PFSK-1 (cell line): ENCODE measurements around the gene AURKA.

Experiments
- POLR2AphosphoS5 ChIP-seq: IDR thresholded peaks from 2 replicates; pipeline ENCODE4 v1.6.1; 2012; ENCODE audit warnings: low read depth, mild to moderate bottlenecking, control low read depth, low read length, moderate library complexity
- SIN3A ChIP-seq: IDR thresholded peaks from 2 replicates; pipeline ENCODE4 v1.6.1; 2012; ENCODE audit warnings: mild to moderate bottlenecking, low read length, moderate library complexity, borderline replicate concordance; ENCODE audit not compliant: insufficient read depth
- TAF1 ChIP-seq: IDR thresholded peaks from 2 replicates; pipeline ENCODE4 v1.6.1; 2012; ENCODE audit warnings: low read length, control low read depth, borderline replicate concordance; ENCODE audit not compliant: insufficient read depth
- TF ChIP-seq, protein P1 (sequence below), 2 experiments: IDR thresholded peaks; 2 replicates each; pipeline versions ENCODE4 v1.6.1 to v1.8.0; 2011 to 2012; ENCODE audit warnings: low read depth in 2 of 2, low read length in 2 of 2, control low read depth in 1 of 2, inconsistent platforms in 1 of 2, mild to moderate bottlenecking in 1 of 2, moderate library complexity in 1 of 2; ENCODE audit not compliant: insufficient read depth in 1 of 2

DNA sequence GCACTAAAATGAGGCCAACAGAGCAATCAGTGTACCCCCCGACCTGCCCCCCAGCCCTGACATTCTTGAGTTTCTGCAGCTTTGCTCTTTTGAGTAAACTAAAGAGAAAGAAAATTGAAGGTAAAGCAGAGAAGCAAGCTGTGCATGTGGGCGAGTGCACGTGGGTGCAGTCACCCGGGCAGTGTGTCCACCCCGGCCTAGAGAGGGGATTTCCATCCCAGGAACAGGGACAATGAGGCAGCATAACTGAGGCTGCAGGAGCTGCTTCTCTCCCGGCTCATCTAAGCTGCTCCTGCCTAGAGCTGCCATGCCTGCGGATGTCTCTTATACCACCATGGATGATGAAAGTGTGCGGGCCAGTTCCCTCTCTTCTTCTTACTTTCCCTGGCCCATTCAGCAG lies 36.9 kb upstream of the AURKA start:
- TF ChIP-seq, protein P1, sequence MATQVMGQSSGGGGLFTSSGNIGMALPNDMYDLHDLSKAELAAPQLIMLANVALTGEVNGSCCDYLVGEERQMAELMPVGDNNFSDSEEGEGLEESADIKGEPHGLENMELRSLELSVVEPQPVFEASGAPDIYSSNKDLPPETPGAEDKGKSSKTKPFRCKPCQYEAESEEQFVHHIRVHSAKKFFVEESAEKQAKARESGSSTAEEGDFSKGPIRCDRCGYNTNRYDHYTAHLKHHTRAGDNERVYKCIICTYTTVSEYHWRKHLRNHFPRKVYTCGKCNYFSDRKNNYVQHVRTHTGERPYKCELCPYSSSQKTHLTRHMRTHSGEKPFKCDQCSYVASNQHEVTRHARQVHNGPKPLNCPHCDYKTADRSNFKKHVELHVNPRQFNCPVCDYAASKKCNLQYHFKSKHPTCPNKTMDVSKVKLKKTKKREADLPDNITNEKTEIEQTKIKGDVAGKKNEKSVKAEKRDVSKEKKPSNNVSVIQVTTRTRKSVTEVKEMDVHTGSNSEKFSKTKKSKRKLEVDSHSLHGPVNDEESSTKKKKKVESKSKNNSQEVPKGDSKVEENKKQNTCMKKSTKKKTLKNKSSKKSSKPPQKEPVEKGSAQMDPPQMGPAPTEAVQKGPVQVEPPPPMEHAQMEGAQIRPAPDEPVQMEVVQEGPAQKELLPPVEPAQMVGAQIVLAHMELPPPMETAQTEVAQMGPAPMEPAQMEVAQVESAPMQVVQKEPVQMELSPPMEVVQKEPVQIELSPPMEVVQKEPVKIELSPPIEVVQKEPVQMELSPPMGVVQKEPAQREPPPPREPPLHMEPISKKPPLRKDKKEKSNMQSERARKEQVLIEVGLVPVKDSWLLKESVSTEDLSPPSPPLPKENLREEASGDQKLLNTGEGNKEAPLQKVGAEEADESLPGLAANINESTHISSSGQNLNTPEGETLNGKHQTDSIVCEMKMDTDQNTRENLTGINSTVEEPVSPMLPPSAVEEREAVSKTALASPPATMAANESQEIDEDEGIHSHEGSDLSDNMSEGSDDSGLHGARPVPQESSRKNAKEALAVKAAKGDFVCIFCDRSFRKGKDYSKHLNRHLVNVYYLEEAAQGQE (IDR thresholded peaks at IDR 0.05; ENCODE audit: insufficient read depth in 1 of 2, low read depth in 2 of 2, low read length in 2 of 2), result no peak
- TF ChIP-seq POLR2AphosphoS5 (no peak), TAF1 (no peak), SIN3A (no peak)
